Breast epithelium (tissue), 4 donors: ENCODE results near the gene TRAFD1. TPM values are rescaled to one million over a fixed set of nuclear protein-coding genes. Genes with fewer than 3 reads are reported as not detected.
A peak's percentile ranks its signal among the peaks of the same experiment; 100 is the strongest.

Experiments used
- DNase-seq, 2 donors: peaks; one replicate each; pipeline ENCODE4 v3.0.0-alpha.2; 2019; ENCODE audit warnings: low spot score in 2 of 2
- H3K27ac ChIP-seq, 2 donors: fragments of 200-600 bp; sonication (generic) in 1 of 2; one replicate each; pipeline ENCODE4 v1.5.1; 2016 to 2019; ENCODE audit warnings: mild to moderate bottlenecking in 1 of 2
- H3K27me3 ChIP-seq, 2 donors: fragments of 200-600 bp; sonication (generic) in 1 of 2; one replicate each; pipeline versions ENCODE4 v1.5.1 to v1.6.0; 2017 to 2019; ENCODE audit warnings: control low read depth in 1 of 2, mild to moderate bottlenecking in 1 of 2
- H3K36me3 ChIP-seq: fragments of 200-600 bp; one replicate; pipeline ENCODE4 v1.5.1; 2019
- H3K4me1 ChIP-seq, 2 donors: fragments of 200-600 bp; sonication (generic); one replicate each; pipeline ENCODE4 v1.5.1; 2016 to 2019; ENCODE audit warnings: control low read depth in 1 of 2
- H3K4me3 ChIP-seq, 3 donors: fragments of 200-600 bp; sonication (generic); 1 replicate in 2 of 3; 2 replicates in 1 of 3; pipeline ENCODE4 v1.5.1; 2016 to 2019; ENCODE audit warnings: mild to moderate bottlenecking in 3 of 3, moderate library complexity in 2 of 3
- H3K9me3 ChIP-seq, 2 donors: fragments of 200-600 bp; sonication (generic) in 1 of 2; one replicate each; pipeline ENCODE4 v1.5.1; 2016 to 2019; ENCODE audit warnings: control low read depth in 1 of 2
- CTCF ChIP-seq, 3 donors: fragments of 450-650 bp; IDR thresholded peaks; one replicate each; pipeline ENCODE4 v1.5.1; 2016 to 2017; ENCODE audit warnings: antibody characterized with exemption in 3 of 3, mild to moderate bottlenecking in 3 of 3, moderate library complexity in 3 of 3
- POLR2A ChIP-seq: fragments of 450-650 bp; IDR thresholded peaks from one replicate; pipeline ENCODE4 v1.6.1; 2016; ENCODE audit warnings: antibody characterized with exemption, mild to moderate bottlenecking, moderate library complexity
- POLR2AphosphoS5 ChIP-seq, 3 donors: sonication (generic); formaldehyde crosslinking; IDR thresholded peaks; one replicate each; pipeline ENCODE4 v1.6.1; 2017; ENCODE audit warnings: antibody characterized with exemption in 3 of 3
- intact Hi-C: fragments of 100-400 bp; cut with DNase I; formaldehyde crosslinking; loops from one replicate; pipeline ENCODE4 v1.15.1; 2023; ENCODE audit warnings: low total_unique reads
- total RNA-seq, 3 donors: library from RNA; depleted of rRNA; stranded (reverse); fragments of >200 nt; gene quantifications; one replicate each; pipeline ENCODE4 v1.1.0, GENCODE V29; 2016

TRAFD1 gene
- total RNA-seq, 3 donors from 2014 or later: 25.9 to 64.2 (median 54.4) TPM

GRCh38 chr12:112192475-112192874, 67.1 kb downstream of the TRAFD1 start:
- H3K4me3 ChIP-seq: no peak overlapping the region
- H3K9me3 ChIP-seq: no peaks in the 10 kb centered on the region
- peaks cover 0 to 11% of the 10 kb centered on the region in 2 donors for H3K4me1 ChIP-seq
- H3K27ac ChIP-seq: peak overlapping the region; percentile 67 to 68
- intact Hi-C loops: no loop called here
- no peak for TF ChIP-seq POLR2AphosphoS5 (IDR thresholded peaks at IDR 0.05)
- TF ChIP-seq CTCF (IDR thresholded peaks at IDR 0.05): no peak
- no peak for TF ChIP-seq POLR2A
- no peaks in the 10 kb centered on the region for H3K36me3 ChIP-seq
- DNase-seq: no peak
- no peaks in the 10 kb centered on the region for H3K27me3 ChIP-seq

GRCh38 chr12:112194601-112195247, 69.4 kb downstream of the TRAFD1 start:
- Histone ChIP-seq H3K27me3 (no peaks in the 10 kb centered on the region), H3K4me1 (peaks cover 0 to 11% of the 10 kb centered on the region in 2 donors), H3K9me3 (no peaks in the 10 kb centered on the region), H3K4me3 (no peak overlapping the region), H3K36me3 (no peaks in the 10 kb centered on the region), H3K27ac (no peak overlapping the region)
- TF ChIP-seq CTCF (IDR thresholded peaks at IDR 0.05): no peak
- no peak for TF ChIP-seq POLR2A
- no peak for TF ChIP-seq POLR2AphosphoS5 (IDR thresholded peaks at IDR 0.05)
- DNase-seq: no peak
- intact Hi-C loops: no loop called here

- Histone ChIP-seq H3K4me3 (no peak overlapping the region), H3K27me3 (no peaks in the 10 kb centered on the region), H3K27ac (no peak overlapping the region), H3K36me3 (no peaks in the 10 kb centered on the region), H3K4me1 (peaks cover 0 to 4% of the 10 kb centered on the region in 2 donors), H3K9me3 (no peaks in the 10 kb centered on the region)
- no peak for DNase-seq
- intact Hi-C loops: no loop called here
- TF ChIP-seq CTCF (IDR thresholded peaks at IDR 0.05) (no peak), POLR2A (no peak), POLR2AphosphoS5 (IDR thresholded peaks at IDR 0.05) (no peak)
Observed at GRCh38 chr12:112196196-112196875, 71.0 kb downstream of the TRAFD1 start.

GRCh38 chr12:112198120-112198733, 72.9 kb downstream of the TRAFD1 start:
- intact Hi-C loops: no loop called here
- no peak for DNase-seq
- no peaks in the 10 kb centered on the region for H3K36me3 ChIP-seq

More at GRCh38 chr12:112198120-112198733, 72.9 kb downstream of the TRAFD1 start:
- no peaks in the 10 kb centered on the region for H3K27me3 ChIP-seq
- H3K4me3 ChIP-seq: no peak overlapping the region
- TF ChIP-seq CTCF (IDR thresholded peaks at IDR 0.05) (peak in 2 of 3 donors; percentile 40 to 41), POLR2A (no peak)
- H3K4me1 ChIP-seq: no peaks in the 10 kb centered on the region
- no peaks in the 10 kb centered on the region for H3K9me3 ChIP-seq
- H3K27ac ChIP-seq: no peak overlapping the region
